ENCODE data around the gene PCDHGA6.
A peak's percentile ranks its signal among the peaks of the same experiment; 100 is the strongest.
"Not testable (repeated sequence)": the region's sequence is repeated elsewhere in the genome, so short reads cannot be mapped to it uniquely, and the experiment has no call there.

The PCDHGA6 gene

GRCh38 chr5:141343953-141344463, 29.7 kb upstream of the PCDHGA6 start:
- Histone ChIP-seq H3K27ac (ENCODE audit: low read depth, low read length, severe bottlenecking) (no peak overlapping the region), H3K4me1 (ENCODE audit: control insufficient read depth, insufficient read depth, low read length, poor library complexity, severe bottlenecking) (no peaks in the 10 kb centered on the region), H3K4me3 (ENCODE audit: extremely low read depth, insufficient read depth, low read length, poor library complexity, severe bottlenecking) (peak overlapping the region; percentile 31), H3K36me3 (ENCODE audit: control insufficient read depth, insufficient read depth, low read length) (no peaks in the 10 kb centered on the region), H3K9me3 (ENCODE audit: control insufficient read depth, low read length) (peaks cover 25% of the 10 kb centered on the region)
- WGBS, 2 experiments (ENCODE audit: insufficient coverage in 2 of 2): 87 to 88% methylated on average over 29 to 30 of the region's 31 CpGs

DNA sequence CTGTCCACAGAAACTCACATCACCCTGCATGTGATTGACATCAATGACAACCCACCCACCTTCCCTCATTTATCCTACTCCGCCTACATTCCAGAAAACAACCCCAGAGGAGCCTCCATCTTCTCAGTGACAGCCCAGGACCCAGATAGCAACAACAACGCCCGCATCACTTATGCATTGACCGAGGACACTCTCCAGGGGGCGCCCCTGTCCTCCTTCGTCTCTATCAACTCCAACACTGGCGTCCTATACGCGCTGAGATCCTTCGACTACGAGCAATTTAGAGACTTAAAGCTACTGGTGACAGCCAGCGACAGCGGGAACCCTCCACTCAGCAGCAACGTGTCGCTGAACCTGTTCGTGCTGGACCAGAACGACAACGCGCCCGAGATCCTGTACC, 28.4 kb upstream of the PCDHGA6 start:
- 94% methylated on average over 10 to 15 of the region's 20 CpGs for WGBS, 2 experiments (ENCODE audit: insufficient coverage in 2 of 2)
- Histone ChIP-seq H3K4me1 (ENCODE audit: control insufficient read depth, insufficient read depth, low read length, poor library complexity, severe bottlenecking) (no peaks in the 10 kb centered on the region), H3K36me3 (ENCODE audit: control insufficient read depth, insufficient read depth, low read length) (no peaks in the 10 kb centered on the region), H3K9me3 (ENCODE audit: control insufficient read depth, low read length) (peaks cover 22% of the 10 kb centered on the region), H3K27ac (ENCODE audit: low read depth, low read length, severe bottlenecking) (no peak overlapping the region), H3K4me3 (ENCODE audit: extremely low read depth, insufficient read depth, low read length, poor library complexity, severe bottlenecking) (no peak overlapping the region)

GRCh38 chr5:141346017-141346416, 27.7 kb upstream of the PCDHGA6 start:
- WGBS, 2 experiments (ENCODE audit: insufficient coverage in 2 of 2): 100% methylated on average over 2 of the region's 35 CpGs; no CpG with 5 or more reads in 1 of the 2 experiments
- peaks cover 29% of the 10 kb centered on the region for H3K9me3 ChIP-seq (ENCODE audit: control insufficient read depth, low read length)
- not testable (repeated sequence) for H3K4me3 ChIP-seq (ENCODE audit: extremely low read depth, insufficient read depth, low read length, poor library complexity, severe bottlenecking); H3K4me1 ChIP-seq (ENCODE audit: control insufficient read depth, insufficient read depth, low read length, poor library complexity, severe bottlenecking); H3K27ac ChIP-seq (ENCODE audit: low read depth, low read length, severe bottlenecking); H3K36me3 ChIP-seq (ENCODE audit: control insufficient read depth, insufficient read depth, low read length)

DNA sequence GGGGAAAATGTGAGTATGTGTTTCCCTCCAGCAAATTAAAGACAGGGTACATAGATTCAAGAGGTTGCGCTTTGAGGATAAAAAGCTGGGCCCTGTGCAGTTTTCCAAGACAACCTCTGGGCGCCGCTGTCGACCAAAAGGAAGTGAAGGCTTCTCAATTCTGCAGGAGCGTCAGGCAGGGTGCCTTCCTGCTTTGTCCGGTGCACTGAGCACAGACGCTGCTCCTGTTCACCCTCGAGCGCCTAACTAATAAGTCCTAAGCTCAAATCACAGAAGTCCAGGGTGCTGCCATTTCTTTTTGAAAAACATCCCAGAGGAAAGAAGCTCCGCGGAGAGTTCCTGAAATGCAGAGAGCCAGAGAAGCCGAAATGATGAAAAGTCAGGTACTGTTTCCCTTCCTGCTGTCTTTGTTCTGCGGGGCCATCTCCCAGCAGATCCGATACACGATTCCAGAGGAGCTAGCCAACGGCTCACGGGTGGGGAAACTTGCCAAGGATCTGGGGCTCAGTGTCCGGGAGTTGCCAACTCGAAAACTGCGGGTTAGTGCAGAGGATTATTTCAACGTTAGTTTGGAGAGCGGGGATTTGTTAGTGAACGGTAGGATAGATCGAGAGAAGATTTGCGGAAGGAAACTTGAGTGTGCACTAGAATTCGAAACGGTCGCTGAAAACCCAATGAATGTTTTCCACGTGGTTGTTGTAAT, 23.6 kb upstream of the PCDHGA6 start, which contains the start of gene PCDHGB1:
PCDHGB1 (plus strand) TSS at position 183 of the 703 bp plus-strand sequence; CDS start at position 345, 162 bp downstream.
- 78 to 80% methylated on average over 25 to 27 of the region's 29 CpGs for WGBS, 2 experiments (ENCODE audit: insufficient coverage in 2 of 2)
- Histone ChIP-seq H3K4me1 (ENCODE audit: control insufficient read depth, insufficient read depth, low read length, poor library complexity, severe bottlenecking) (no peaks in the 10 kb centered on the region), H3K4me3 (ENCODE audit: extremely low read depth, insufficient read depth, low read length, poor library complexity, severe bottlenecking) (no peak within 1 kb of the TSS), H3K36me3 (ENCODE audit: control insufficient read depth, insufficient read depth, low read length) (no peaks in the 10 kb centered on the region), H3K27ac (ENCODE audit: low read depth, low read length, severe bottlenecking) (no peak within 1 kb of the TSS), H3K9me3 (ENCODE audit: control insufficient read depth, low read length) (peaks cover 34% of the 10 kb centered on the region)

DNA sequence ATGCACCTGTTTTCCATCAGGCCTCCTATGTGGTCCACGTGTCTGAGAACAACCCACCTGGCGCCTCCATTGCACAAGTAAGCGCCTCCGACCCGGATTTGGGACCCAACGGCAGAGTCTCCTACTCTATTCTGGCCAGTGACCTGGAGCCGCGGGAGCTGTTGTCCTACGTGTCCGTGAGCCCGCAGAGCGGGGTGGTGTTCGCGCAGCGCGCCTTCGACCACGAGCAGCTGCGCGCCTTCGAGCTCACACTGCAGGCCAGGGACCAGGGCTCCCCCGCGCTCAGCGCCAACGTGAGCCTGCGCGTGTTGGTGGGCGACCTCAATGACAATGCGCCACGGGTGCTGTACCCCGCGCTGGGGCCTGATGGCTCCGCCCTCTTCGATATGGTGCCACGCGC, 22.1 kb upstream of the PCDHGA6 start:
- WGBS, 2 experiments (ENCODE audit: insufficient coverage in 2 of 2): 96 to 98% methylated on average over 21 to 24 of the region's 36 CpGs

DNA sequence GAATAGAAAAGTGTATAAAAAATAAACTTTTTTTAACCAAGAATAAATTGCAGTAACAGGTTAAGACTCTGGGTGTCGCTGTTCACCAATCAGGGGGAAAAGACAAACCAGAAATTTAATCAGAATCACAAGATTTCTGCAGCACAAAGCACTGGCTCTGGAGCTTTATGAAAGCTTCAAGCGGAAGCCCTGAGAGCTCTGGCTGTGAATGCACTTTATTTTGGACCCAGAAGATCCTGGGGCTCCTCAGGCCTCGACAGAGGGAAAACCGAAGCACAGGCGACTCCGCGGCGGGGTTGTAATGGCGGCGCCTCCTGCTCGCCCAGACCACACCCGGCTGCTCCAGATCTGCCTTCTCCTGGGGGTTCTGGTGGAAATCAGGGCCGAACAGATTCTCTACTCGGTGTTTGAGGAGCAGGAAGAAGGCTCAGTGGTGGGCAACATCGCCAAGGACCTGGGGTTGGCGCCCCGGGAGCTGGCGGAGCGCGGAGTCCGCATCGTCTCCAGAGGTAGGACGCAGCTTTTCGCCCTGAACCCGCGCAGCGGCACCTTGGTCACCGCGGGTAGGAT, 18.7 kb upstream of the PCDHGA6 start, which contains the start of gene PCDHGA4:
PCDHGA4 (plus strand) TSS at position 122 of the 570 bp plus-strand sequence; CDS start at position 209, 87 bp downstream.
- no peak within 1 kb of the TSS for H3K27ac ChIP-seq (ENCODE audit: low read depth, low read length, severe bottlenecking)
- H3K9me3 ChIP-seq (ENCODE audit: control insufficient read depth, low read length): peaks cover 46% of the 10 kb centered on the region
- no peaks in the 10 kb centered on the region for H3K4me1 ChIP-seq (ENCODE audit: control insufficient read depth, insufficient read depth, low read length, poor library complexity, severe bottlenecking)
- H3K36me3 ChIP-seq (ENCODE audit: control insufficient read depth, insufficient read depth, low read length): no peaks in the 10 kb centered on the region
- H3K4me3 ChIP-seq (ENCODE audit: extremely low read depth, insufficient read depth, low read length, poor library complexity, severe bottlenecking): no peak within 1 kb of the TSS
- 90 to 92% methylated on average over 27 to 29 of the region's 29 CpGs for WGBS, 2 experiments (ENCODE audit: insufficient coverage in 2 of 2)

More for the DNA sequence above, 22.1 kb upstream of the PCDHGA6 start:
- no peaks in the 10 kb centered on the region for H3K36me3 ChIP-seq (ENCODE audit: control insufficient read depth, insufficient read depth, low read length)
- no peaks in the 10 kb centered on the region for H3K4me1 ChIP-seq (ENCODE audit: control insufficient read depth, insufficient read depth, low read length, poor library complexity, severe bottlenecking)
- H3K9me3 ChIP-seq (ENCODE audit: control insufficient read depth, low read length): peaks cover 43% of the 10 kb centered on the region
- no peak overlapping the region for H3K27ac ChIP-seq (ENCODE audit: low read depth, low read length, severe bottlenecking)
- no peak overlapping the region for H3K4me3 ChIP-seq (ENCODE audit: extremely low read depth, insufficient read depth, low read length, poor library complexity, severe bottlenecking)

GRCh38 chr5:141355641-141356040, 18.1 kb upstream of the PCDHGA6 start:
- H3K9me3 ChIP-seq (ENCODE audit: control insufficient read depth, low read length): peaks cover 46% of the 10 kb centered on the region
- no peaks in the 10 kb centered on the region for H3K36me3 ChIP-seq (ENCODE audit: control insufficient read depth, insufficient read depth, low read length)
- H3K27ac ChIP-seq (ENCODE audit: low read depth, low read length, severe bottlenecking): no peak overlapping the region
- 96 to 97% methylated on average over 22 to 24 of the region's 24 CpGs for WGBS, 2 experiments (ENCODE audit: insufficient coverage in 2 of 2)
- no peak overlapping the region for H3K4me3 ChIP-seq (ENCODE audit: extremely low read depth, insufficient read depth, low read length, poor library complexity, severe bottlenecking)
- no peaks in the 10 kb centered on the region for H3K4me1 ChIP-seq (ENCODE audit: control insufficient read depth, insufficient read depth, low read length, poor library complexity, severe bottlenecking)

DNA sequence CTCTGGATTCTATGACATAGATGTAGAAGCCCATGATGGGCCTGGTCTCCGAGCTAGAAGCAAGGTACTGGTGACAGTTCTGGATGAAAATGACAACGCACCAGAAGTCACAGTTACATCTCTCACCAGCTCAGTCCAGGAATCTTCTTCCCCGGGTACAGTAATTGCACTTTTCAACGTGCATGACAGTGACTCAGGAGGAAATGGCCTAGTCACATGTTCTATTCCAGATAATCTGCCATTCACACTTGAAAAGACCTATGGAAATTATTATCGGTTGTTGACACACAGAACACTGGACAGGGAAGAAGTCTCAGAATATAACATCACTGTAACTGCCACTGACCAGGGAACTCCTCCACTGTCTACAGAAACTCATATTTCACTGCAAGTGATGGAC, 17.6 kb upstream of the PCDHGA6 start:
- H3K27ac ChIP-seq (ENCODE audit: low read depth, low read length, severe bottlenecking): no peak overlapping the region
- no peak overlapping the region for H3K4me3 ChIP-seq (ENCODE audit: extremely low read depth, insufficient read depth, low read length, poor library complexity, severe bottlenecking)
- no peaks in the 10 kb centered on the region for H3K36me3 ChIP-seq (ENCODE audit: control insufficient read depth, insufficient read depth, low read length)
- no peaks in the 10 kb centered on the region for H3K4me1 ChIP-seq (ENCODE audit: control insufficient read depth, insufficient read depth, low read length, poor library complexity, severe bottlenecking)
- peaks cover 46% of the 10 kb centered on the region for H3K9me3 ChIP-seq (ENCODE audit: control insufficient read depth, low read length)
- 80 to 89% methylated on average over 3 to 4 of the region's 5 CpGs for WGBS, 2 experiments (ENCODE audit: insufficient coverage in 2 of 2)

GRCh38 chr5:141356950-141357349, 16.7 kb upstream of the PCDHGA6 start:
- H3K4me3 ChIP-seq (ENCODE audit: extremely low read depth, insufficient read depth, low read length, poor library complexity, severe bottlenecking): no peak overlapping the region
- no peak overlapping the region for H3K27ac ChIP-seq (ENCODE audit: low read depth, low read length, severe bottlenecking)
- H3K36me3 ChIP-seq (ENCODE audit: control insufficient read depth, insufficient read depth, low read length): no peaks in the 10 kb centered on the region
- no peaks in the 10 kb centered on the region for H3K4me1 ChIP-seq (ENCODE audit: control insufficient read depth, insufficient read depth, low read length, poor library complexity, severe bottlenecking)
- peaks cover 47% of the 10 kb centered on the region for H3K9me3 ChIP-seq (ENCODE audit: control insufficient read depth, low read length)
- WGBS, 2 experiments (ENCODE audit: insufficient coverage in 2 of 2): 92 to 97% methylated on average over 17 to 19 of the region's 19 CpGs

DNA sequence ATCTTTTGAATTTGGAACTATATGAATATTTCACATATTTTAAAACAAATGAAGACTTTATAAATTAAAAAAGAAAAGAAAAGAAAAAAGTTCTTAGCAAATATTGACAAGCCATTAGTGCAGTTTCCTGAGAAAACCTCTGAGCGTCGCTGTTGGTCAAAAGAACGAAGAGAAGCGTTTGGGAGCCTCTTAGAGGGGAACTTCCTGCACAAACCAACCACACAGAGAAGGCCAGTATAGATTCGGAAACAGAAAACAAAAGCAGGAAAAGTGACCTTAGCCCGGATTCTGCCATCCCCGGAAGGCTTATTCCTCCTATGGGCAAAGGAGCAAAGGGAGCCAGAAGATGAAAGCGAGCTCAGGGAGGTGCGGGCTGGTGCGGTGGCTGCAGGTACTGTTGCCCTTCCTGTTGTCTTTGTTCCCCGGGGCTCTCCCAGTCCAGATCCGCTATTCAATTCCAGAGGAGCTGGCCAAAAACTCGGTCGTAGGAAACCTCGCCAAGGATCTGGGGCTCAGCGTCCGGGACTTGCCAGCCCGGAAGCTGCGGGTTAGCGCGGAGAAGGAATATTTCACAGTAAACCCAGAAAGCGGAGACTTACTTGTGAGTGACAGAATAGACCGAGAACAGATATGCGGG, 13.8 kb upstream of the PCDHGA6 start, which contains the start of gene PCDHGB2:
PCDHGB2 (plus strand) TSS at position 205 of the 637 bp plus-strand sequence; CDS start at position 347, 142 bp downstream.
- no peak within 1 kb of the TSS for H3K4me3 ChIP-seq (ENCODE audit: extremely low read depth, insufficient read depth, low read length, poor library complexity, severe bottlenecking)
- 87 to 94% methylated on average over 19 to 23 of the region's 24 CpGs for WGBS, 2 experiments (ENCODE audit: insufficient coverage in 2 of 2)

More for the DNA sequence above, 13.8 kb upstream of the PCDHGA6 start, which contains the start of gene PCDHGB2:
- Histone ChIP-seq H3K4me1 (ENCODE audit: control insufficient read depth, insufficient read depth, low read length, poor library complexity, severe bottlenecking) (no peaks in the 10 kb centered on the region), H3K36me3 (ENCODE audit: control insufficient read depth, insufficient read depth, low read length) (peaks cover 3% of the 10 kb centered on the region), H3K9me3 (ENCODE audit: control insufficient read depth, low read length) (peaks cover 50% of the 10 kb centered on the region), H3K27ac (ENCODE audit: low read depth, low read length, severe bottlenecking) (no peak within 1 kb of the TSS)
